ENCODE results near the gene PCBP4.
"Not testable (repeated sequence)": the region's sequence is repeated elsewhere in the genome, so short reads cannot be mapped to it uniquely, and the experiment has no call there.

Gene PCBP4

DNA sequence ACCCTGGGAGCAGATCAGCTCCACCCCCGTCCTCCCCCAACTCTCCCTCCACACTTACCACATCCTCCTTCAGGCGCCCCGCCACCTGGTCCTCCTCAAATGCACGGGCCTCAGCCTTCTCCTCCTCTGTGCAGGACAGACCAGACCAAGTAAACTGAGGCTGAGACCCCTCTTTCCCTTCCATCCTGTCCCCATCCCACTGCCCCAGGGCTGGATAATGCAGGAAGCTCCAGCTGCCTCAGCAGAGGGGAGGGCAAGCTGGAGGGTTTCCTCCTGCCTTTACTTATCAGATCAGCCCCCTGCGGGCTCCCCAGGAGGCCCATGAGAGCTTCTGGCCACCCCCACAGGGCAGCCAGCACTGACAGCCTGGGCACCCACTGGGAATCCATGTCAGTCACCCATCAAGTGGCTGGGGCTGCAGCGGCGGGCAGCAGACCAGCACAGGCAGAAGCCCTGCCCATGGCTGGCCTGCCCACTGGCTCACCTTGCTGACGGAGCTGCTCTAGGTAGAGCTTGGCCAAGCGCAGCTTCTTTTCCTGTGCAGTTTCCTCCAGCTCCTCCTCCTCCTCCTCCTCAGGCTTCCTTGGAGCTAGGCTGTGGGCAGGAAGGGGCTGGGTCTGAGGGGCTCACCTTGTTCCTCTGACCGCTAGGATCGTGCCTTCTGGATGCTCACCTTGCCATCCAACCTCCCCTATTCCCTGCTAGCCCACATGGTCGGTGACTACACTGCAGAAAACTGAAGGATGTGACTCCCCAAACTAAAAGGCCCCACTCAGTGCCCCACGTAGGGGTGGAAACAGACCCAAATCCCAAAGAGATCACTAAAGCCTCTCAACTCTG lies 29.4 kb downstream of the PCBP4 start:
- DNase-seq: no peak

DNA sequence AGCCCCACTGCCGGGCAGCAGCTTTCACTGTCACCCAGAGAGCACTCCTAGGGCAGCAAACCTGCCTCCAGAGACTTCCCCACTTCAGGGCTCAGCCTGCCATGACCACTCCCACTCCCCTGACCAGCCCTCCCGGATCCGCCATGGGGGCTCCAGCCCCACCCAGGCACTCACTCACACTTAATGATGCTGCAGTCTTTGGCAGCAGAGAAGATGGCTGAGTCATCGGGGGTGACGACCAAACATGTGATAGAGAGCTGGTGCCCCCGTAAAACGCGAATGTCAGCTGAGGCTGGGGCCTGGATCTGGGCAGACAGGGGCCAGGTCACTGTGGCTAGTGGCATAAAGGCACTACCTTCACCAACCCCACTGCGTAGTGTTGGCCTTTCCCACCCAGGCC lies 30.2 kb downstream of the PCBP4 start:
- DNase-seq: no peak

DNA sequence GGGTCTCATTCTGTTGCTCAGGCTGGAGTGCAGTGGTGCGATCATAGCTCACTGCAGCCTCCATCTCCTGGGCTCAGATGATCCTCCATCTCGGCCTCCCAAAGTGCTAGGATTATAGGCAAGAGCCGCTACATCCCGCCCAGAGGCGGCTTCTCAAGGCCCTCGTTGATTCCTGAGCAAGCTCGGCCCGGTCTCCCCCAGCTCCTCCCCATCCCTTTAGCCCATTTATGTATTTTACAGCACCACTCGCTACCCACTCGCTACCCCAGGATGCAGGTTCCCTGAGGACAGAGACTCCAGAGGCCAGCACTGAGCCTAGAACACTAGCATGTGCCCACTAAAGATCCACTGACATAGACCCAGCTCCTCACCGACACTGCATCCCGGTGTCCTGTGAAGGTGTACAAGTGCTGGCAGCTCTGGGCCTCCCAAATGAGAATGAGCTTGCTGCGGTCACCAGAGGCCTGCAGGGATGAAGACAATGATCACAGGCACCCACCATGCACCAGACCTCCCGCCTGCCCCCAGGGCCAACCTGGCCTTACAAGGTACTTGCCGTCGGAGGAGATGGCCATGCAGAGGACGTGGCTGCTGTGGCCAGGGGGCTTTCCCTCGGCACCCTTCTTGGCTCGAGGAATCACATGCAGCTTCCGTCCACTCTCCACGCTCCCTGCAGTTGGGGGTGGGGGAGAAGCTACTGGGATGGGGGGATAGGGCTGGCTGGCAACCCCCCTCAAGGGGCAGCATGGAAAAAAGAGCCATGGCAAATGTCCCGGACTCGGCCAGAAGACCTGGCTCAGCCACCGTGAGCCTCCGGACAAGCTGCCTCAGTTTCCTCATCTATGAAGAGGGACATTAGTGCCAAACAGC lies 31.1 kb downstream of the PCBP4 start:
- no peak for DNase-seq

DNA sequence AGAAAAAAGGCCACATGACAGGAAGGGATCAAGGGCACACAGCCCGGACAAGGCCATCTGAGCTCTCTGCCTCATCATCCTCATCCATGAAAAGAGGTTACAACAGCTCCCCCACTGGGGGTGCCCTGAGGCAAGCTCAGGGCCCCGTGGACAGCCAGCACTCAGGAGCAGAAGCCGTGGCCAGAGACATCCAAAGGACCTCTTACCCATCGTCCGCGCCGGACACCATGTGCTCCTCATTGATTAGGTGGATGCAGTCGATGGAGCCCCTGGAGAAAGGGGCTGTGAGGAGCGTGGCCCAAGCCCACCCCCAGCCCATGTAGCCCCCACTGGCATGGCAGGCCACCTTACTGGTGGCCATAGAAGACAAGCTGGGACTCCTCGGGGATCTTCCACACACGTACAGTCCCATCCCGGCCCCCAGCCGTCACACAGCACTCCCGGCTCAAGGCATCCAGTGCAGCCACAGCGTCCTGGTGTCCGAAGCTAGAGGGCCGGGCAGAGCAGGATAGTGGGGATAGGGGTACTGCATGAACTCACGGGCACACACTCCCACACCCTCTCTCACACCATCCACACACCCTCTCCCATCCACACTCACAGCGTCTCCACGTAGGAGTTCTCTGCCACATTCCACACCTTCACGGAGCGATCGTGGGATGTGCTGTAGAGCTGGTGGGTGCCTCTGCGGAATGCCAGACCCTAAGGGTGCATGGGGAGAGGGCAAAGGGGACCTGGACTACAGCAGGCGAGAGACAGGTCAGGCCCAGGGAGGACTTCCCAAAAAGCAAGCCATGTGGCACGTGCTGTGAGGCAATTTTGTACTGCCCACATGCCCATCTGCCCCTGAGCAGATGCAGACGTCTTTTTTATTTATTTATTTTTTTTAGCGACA lies 32.0 kb downstream of the PCBP4 start:
- DNase-seq: no peak

DNA sequence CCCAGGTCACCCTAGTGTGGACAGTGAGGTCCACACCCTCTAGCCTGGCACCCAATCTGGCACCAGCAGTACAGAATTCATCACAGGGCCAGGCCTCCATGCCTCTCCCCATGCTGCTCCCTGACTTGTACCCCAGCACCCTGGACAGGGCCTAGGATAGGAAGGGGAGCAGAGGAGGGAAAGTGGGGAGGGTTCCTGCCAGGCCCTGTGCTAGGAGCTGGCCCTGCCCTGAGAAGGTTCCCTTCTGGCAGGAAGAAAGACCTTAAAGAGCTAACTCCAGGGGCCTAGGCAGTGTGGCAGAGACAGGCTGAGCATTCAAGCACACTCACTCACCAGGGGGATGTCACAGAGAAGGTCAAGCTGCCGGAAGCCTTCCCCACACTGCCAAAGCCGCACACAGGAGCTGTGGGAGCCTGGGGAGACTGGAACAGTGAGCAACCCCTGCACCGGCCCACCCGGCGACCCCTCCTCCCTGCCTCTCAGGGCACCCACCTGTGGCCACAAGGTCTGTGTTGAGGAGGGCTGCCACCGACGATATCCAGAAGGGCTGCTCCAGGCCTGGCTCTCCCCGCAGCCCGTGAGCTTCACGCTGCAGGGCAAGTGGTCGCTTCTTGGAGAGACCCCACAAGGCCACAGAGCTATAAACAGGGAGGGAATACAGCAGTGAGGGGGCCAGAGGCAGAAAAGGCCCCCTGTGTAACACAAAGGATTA lies 33.0 kb downstream of the PCBP4 start:
- DNase-seq: no peak

DNA sequence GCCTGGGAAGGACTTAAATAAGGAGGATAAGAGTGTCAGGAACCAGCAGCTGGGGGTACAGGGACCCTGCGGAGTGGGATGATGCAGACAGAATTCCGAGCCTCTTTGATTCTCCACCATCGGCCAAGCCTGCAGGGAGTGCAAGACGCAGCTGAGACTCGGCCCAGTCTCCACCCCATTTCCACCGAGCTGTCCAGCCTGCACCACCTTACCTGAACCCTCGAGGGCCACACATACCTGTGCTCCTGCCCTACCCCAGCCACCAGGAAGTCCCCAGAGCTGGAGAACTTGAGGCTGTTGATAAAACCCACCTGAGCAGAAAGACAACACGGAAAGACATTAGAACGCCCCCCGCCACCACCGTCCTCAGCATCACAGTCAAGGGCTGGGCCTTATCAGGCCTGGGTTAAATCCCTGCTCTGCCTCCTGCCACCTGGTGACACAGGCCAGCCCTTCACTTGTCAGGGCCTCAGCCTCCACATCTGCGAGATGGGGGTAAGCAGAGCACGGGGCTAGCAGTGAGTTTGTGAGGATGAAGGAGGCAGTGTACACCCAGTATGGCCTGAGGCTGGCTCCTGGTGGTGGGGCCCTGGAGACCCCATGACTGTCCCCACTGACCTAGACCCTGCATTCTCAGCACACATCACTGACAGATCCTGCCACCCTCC lies 33.6 kb downstream of the PCBP4 start:
- no peak for DNase-seq

DNA sequence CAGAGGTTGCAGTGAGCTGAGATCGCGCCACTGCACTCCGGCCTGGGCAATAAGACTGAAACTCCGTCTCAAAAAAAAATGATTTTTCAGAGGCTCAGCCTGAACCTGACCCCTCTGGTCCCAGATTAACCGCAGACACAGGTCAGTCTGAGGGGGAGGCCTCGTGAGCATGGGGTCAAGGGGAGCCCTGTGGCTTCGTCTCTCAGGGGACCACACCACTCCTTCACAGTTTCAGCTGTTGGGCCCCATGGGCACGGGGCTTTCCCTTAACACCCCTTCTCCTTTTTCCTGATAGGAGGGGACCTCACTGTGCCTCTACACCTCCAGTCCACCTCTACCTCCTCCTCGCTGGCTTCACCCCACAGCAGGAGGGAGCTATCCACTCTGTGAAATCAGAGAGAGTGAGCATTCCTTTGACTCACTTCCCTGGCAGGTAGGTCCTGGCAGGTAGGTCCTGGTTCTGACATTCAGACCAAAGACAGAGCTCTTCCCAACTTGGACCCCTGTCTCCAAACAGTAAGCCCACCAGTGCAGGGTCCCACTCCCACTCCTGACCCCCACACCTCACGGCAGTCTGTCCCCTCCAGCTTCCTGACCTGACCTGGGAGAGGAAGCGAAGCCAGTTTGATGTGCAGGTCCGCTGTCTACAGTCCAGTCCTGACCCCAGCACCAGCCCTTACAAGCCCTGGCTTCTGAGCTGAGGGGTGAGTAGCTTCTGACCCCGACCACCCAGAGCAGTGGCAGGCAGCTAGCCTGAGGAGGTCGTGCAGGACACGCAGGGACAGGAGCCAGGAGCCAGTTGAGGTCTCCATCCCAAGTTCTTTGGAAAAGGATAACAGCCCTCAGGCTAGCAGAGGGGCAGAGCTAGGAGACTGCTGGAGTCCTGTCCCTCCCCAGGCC lies 34.5 kb downstream of the PCBP4 start:
- DNase-seq: no peak

DNA sequence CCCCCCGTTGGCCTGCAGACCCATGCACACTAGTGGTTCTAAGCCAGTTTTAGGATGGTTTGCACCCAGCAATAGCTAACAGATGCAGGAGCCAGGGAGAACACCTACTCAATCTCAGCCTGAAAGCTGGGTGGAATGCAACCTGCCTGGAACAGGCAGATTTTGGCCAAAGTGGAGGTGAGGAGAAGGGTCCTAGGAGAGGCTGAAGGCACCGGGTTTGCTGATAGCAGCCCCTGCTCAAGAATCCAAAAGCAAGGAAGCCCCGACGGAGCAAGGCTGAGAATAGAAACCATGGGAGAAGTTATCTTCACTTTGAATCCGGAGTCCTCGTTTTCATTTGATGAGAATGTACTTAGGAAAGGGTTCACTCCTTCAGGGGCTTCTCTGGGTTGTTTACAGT lies 35.5 kb downstream of the PCBP4 start:
- no peak for DNase-seq

DNA sequence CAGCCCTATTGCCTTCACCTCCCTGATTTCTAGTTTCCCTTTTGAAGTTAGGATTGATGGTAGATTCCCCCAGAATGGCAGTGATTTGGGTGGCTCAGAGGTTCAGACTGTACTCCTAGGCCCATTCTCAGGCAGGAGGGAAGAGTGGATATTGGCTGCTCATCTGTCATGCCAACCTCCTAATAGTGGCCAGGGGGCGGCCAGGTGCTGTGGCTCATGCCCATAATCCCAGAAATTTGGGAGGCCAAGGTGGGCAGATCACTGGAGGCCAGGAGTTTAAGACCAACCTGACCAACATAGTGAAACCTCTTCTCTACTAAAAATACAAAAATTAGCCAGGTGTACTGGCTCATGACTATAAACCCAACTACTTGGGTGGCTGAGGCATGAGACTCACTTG lies 36.8 kb downstream of the PCBP4 start:
- no peak for DNase-seq

DNA sequence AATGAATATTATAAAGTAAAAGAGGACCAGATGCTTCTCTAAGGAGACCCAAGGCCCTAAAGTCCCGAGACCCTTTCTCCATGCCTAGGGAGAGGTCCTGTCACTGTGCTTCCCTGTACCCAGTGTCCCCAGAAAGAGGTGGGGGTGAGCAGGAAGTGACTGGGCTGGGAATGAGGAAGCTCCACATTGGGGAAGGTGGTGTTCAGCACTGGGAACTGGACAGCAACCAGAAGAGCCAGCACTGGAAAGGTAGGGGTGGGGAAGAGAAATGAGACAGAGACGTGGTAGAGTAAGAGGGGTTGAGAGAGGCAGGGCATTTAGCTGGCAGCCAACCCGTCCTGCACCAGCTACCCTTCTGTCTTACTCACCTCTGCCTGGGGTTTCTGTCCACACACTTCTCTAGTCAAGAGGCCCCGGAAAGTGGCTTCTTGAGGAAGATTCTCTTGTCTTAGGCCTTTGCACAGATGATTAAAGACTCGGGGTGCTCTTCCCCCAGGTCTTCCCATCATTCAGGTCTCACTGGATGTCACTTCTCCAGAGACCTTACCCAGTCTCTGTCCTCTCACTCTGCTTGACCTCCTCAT lies 37.7 kb downstream of the PCBP4 start:
- no peak for DNase-seq

DNA sequence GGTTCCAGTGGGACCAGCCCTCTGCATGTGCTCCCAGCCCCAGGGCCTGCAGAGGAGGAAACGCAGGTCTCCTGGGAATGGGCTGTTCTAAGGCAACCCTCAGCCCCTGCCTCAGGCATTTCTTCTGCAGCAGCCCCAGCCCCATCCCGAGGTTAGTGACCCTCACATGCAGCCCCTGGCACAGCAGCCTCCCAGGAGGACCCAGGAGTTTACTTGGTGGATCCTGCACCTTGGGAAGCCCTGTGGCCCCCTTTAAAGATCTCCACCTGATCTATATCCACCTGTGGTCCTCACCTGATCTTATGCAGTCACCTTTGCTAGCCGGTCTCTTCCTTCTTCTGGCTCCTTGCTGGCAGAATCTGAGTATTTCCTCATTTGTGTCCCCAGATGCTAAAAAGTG lies 38.3 kb downstream of the PCBP4 start:
- DNase-seq: not testable (repeated sequence)

DNA sequence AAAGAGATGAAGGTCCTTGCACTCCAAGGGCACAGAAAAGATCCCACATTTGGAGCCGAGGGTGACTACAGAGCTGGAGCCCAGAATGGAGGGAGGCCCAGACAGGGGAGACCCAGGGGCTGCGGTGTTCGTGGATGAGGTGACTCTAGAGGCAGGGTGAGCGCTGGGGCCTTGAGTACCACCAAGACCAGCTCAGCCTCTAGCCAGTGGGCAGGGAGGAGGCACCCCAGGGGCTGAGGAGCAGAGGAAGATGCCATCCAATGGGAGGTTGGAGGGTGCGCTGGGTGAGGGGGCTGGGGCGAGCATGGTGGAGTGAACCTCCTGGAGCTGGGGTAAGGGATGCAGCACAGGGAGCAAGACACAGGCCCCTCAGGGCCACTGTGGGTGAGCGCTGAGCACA lies 38.8 kb downstream of the PCBP4 start:
- DNase-seq: no peak

DNA sequence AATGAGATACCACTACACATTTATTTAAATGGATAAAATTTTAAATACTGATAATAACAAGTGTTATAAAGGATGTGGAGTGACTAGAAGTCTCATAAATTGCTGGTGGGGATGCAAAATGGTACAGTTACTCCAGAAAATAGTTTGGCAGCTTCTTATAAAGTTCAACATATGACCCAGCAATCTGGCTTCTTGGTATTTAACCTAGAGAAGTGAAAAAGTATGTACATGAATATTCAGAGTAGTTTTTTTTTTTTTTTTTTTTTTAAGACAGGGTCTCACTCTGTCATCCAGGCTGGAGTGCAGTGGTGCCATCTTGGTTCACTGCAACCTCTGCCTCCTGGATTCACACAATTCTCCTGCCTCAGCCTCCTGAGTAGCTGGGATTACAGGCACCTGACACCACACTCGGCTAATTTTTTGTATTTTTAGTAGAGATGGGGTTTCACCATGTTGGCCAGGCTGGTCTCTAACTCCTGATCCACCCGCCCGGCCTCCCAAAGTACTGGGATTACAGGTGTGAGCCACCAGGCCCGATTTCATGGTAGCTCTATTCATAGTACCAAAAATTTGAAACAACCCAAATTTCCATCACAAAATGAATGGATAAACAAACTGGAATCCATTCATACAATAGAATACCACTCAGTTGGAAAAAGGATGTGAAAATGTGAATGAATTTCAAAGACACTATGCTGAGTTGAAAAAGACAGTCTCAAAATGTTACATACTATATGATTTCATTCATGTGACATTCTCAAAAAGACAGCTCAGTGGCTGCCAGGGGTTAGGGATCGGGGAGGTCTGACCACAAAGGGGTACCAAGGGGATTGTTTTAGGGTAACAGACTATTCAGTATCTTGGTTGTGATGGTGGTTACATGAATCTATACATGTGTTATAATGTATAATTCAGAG lies 39.9 kb downstream of the PCBP4 start:
- DNase-seq: no peak

DNA sequence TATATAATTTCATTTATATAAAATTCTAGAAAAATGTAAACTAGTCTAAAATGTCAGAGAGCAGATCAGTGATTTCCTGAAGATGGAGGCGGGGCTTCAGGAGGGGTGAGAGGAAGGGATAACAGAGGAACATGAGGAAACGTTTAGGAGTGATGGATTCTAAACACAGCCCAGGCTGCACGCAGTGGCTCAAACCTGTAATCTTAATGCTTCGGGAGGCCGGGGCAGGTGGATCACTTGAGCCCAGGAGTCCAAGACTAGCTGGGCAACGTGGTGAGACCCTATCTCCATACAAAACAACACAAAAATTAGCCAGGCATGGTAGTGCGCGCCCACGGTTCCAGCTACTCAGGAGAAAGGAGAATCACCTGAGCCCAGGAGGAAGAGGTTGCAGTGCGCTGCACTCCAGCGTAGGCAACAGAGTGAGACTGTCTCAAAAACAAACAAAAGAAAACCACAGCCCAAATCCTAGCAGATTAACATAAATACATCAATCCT lies 46.1 kb downstream of the PCBP4 start:
- DNase-seq: no peak

DNA sequence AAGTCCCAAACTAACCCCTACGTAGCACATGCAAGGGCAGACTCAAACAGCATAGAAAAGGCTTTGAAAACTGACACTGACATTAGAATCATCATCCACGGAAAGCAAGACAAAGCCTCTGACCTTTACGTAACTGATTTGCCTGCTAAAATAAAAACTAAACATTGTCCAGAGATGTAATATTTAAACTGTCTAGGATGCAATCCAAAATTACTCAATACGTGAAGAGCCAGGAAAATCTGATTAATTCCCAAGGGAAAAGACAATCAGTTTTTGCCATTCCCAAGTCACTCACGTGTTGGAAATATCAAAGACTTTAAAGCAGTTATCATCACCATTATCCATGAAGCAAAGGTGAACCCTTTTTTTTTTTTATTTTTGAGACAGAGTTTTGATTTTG lies 50.8 kb downstream of the PCBP4 start:
- DNase-seq: no peak

DNA sequence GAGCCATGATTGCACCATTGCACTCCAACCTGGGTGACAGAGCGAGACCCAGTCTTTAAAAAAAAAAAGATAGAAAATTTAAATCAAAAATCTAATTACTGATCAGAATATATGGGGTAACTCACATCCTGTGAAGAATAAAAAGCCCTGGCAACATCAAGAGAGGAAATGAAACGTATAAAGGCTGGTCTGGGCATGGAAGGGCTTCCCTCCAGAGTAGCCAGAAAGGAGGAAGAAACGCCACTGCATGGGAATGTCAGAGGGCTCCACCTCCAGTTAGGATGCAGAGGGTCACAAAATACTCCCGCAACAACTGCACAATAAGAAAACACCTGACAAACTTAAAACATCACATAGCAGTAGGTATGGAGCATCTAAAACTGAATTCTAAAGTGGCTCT lies 59.2 kb downstream of the PCBP4 start:
- no peak for DNase-seq
